IMR-90 (cell line): ENCODE data around the gene MRPL17. TPM values are rescaled to one million over a fixed set of nuclear protein-coding genes. Genes with fewer than 3 reads are reported as not detected.

ENCODE experiments used
- ATAC-seq: fragments of 200-7000 bp; cut with Tn5 transposase; 2 replicates; pipeline ENCODE4 v1.9.1; 2020; ENCODE audit warnings: low read depth, mild to moderate bottlenecking, moderate library complexity
- BruUV-seq: library from RNA; stranded (reverse); fragments of 400-500 nt; replicated peaks from 2 replicates; lab custom pipeline; 2021; lab: Mats Ljungman, UMichigan
- CTCF ChIA-PET: fragments of 300-600 bp; formaldehyde crosslinking; extraction: SDS; loops from one replicate; lab custom pipeline; 2021; ENCODE audit warnings: antibody characterized with exemption; lab: Yijun Ruan, JAX
- POLR2A ChIA-PET: fragments of 300-600 bp; sonication (Branson Sonifier 250); formaldehyde crosslinking; loops from one replicate; lab custom pipeline; 2022; ENCODE audit warnings: antibody characterized with exemption; ENCODE audit not compliant: unreplicated experiment; lab: Charles Lee
- DNase-seq: peaks from one replicate; pipeline ENCODE4 v3.0.0; 2013
- H2AFZ ChIP-seq: replicated peaks from 2 replicates; pipeline ENCODE3; 2013; ENCODE audit warnings: low read length, mild to moderate bottlenecking; ENCODE audit not compliant: poor library complexity
- H2AK5ac ChIP-seq: 2 replicates; pipeline ENCODE4 v1.6.1; 2013; ENCODE audit warnings: low read depth, low read length, inconsistent platforms
- H2AK9ac ChIP-seq: replicated peaks from 2 replicates; pipeline ENCODE3; 2013; ENCODE audit warnings: mild to moderate bottlenecking, low read depth, low read length, moderate library complexity; ENCODE audit not compliant: poor library complexity
- H2BK120ac ChIP-seq: 2 replicates; pipeline ENCODE4 v1.6.1; 2013; ENCODE audit warnings: low read depth, low read length, inconsistent platforms
- H2BK15ac ChIP-seq: 3 replicates; pipeline ENCODE4 v1.6.1; 2013; ENCODE audit warnings: low read depth, low read length, inconsistent platforms
- H2BK20ac ChIP-seq: 2 replicates; pipeline ENCODE4 v1.6.1; 2013; ENCODE audit warnings: low read depth, mild to moderate bottlenecking, inconsistent platforms, low read length, moderate library complexity
- H2BK5ac ChIP-seq: 2 replicates; pipeline ENCODE4 v1.6.1; 2013; ENCODE audit warnings: mild to moderate bottlenecking, low read depth, low read length, inconsistent platforms; ENCODE audit not compliant: poor library complexity, severe bottlenecking
- H3K14ac ChIP-seq: replicated peaks from 2 replicates; pipeline ENCODE4 v1.6.1; 2013; ENCODE audit warnings: low read depth, low read length, inconsistent platforms
- H3K18ac ChIP-seq: 2 replicates; pipeline ENCODE4 v1.6.1; 2013; ENCODE audit warnings: low read depth, low read length, control low read depth
- H3K23ac ChIP-seq: 2 replicates; pipeline ENCODE4 v1.6.1; 2013; ENCODE audit warnings: low read depth, low read length, inconsistent platforms
- H3K27ac ChIP-seq: 2 replicates; pipeline ENCODE4 v1.5.1; 2013; ENCODE audit warnings: mild to moderate bottlenecking, control low read depth, low read length; ENCODE audit not compliant: insufficient read depth
- H3K27me3 ChIP-seq: 2 replicates; pipeline ENCODE4 v1.6.1; 2013; ENCODE audit warnings: low read length; ENCODE audit not compliant: control insufficient read depth, insufficient read depth
- H3K36me3 ChIP-seq: 2 replicates; pipeline ENCODE4 v1.6.1; 2013; ENCODE audit warnings: low read length, mixed read lengths; ENCODE audit not compliant: control insufficient read depth, insufficient read depth
- H3K4ac ChIP-seq: 2 replicates; pipeline ENCODE4 v1.6.1; 2013; ENCODE audit warnings: low read depth, low read length, inconsistent platforms
- H3K4me1 ChIP-seq: 2 replicates; pipeline ENCODE4 v1.6.1; 2013; ENCODE audit warnings: low read length, mixed read lengths; ENCODE audit not compliant: control insufficient read depth, insufficient read depth
- H3K4me2 ChIP-seq: 2 replicates; pipeline ENCODE4 v1.6.1; 2013; ENCODE audit warnings: low read depth, mild to moderate bottlenecking, control low read depth, low read length, moderate library complexity
- H3K4me3 ChIP-seq: 2 replicates; pipeline ENCODE4 v1.5.1; 2013; ENCODE audit warnings: low read depth, mild to moderate bottlenecking, control low read depth, low read length, moderate library complexity; ENCODE audit not compliant: insufficient read depth
- H3K56ac ChIP-seq: 2 replicates; pipeline ENCODE4 v1.6.1; 2013; ENCODE audit warnings: low read length, inconsistent platforms; ENCODE audit not compliant: insufficient read depth; ENCODE audit errors: extremely low read depth
- H3K79me1 ChIP-seq, 2 experiments: 2 replicates each; pipeline ENCODE4 v1.6.1; 2013; ENCODE audit warnings: low read length in 2 of 2, inconsistent platforms in 1 of 2, low read depth in 1 of 2
- H3K9ac ChIP-seq: 2 replicates; pipeline ENCODE4 v1.6.1; 2013; ENCODE audit warnings: low read depth, low read length, control low read depth
- H3K9me1 ChIP-seq: 2 replicates; pipeline ENCODE4 v1.6.1; 2013; ENCODE audit warnings: low read length, inconsistent platforms; ENCODE audit not compliant: insufficient read depth
- H3K9me3 ChIP-seq: 2 replicates; pipeline ENCODE4 v1.6.1; 2013; ENCODE audit warnings: low read length; ENCODE audit not compliant: control insufficient read depth, insufficient read depth
- H4K20me1 ChIP-seq: 2 replicates; pipeline ENCODE4 v1.6.1; 2013; ENCODE audit warnings: low read length, inconsistent platforms; ENCODE audit not compliant: insufficient read depth
- H4K5ac ChIP-seq: 2 replicates; pipeline ENCODE4 v1.6.1; 2013; ENCODE audit warnings: mild to moderate bottlenecking, low read depth, low read length, control low read depth
- H4K8ac ChIP-seq, 2 experiments: 2 replicates each; pipeline ENCODE4 v1.6.1; 2013; ENCODE audit warnings: low read depth in 2 of 2, low read length in 2 of 2, control low read depth in 1 of 2, inconsistent platforms in 1 of 2
- H4K91ac ChIP-seq: 2 replicates; pipeline ENCODE4 v1.6.1; 2013; ENCODE audit warnings: low read depth, low read length, inconsistent platforms; ENCODE audit not compliant: insufficient read depth
- BHLHE40 ChIP-seq: fragments of 150-350 bp; IDR thresholded peaks from 2 replicates; pipeline ENCODE4 v1.6.1; 2016; ENCODE audit warnings: mild to moderate bottlenecking, low read depth, low read length
- CEBPB ChIP-seq: IDR thresholded peaks from 2 replicates; pipeline ENCODE4 v1.6.1; 2012; ENCODE audit warnings: low read depth, low read length, improper control_type of control experiment
- CHD1 ChIP-seq: IDR thresholded peaks from 2 replicates; pipeline ENCODE4 v1.6.1; 2012; ENCODE audit warnings: low read depth, low read length, improper control_type of control experiment
- MAFK ChIP-seq: IDR thresholded peaks from 2 replicates; pipeline ENCODE4 v1.6.1; 2012; ENCODE audit warnings: low read depth, low read length, improper control_type of control experiment
- MAZ ChIP-seq: IDR thresholded peaks from 2 replicates; pipeline ENCODE4 v1.6.1; 2012; ENCODE audit warnings: low read depth, mild to moderate bottlenecking, low read length, improper control_type of control experiment, moderate library complexity, borderline replicate concordance
- MXI1 ChIP-seq: IDR thresholded peaks from 2 replicates; pipeline ENCODE4 v1.6.1; 2012; ENCODE audit warnings: low read depth, mild to moderate bottlenecking, low read length, moderate library complexity, borderline replicate concordance
- NFE2L2 ChIP-seq: fragments of 150-350 bp; IDR thresholded peaks from 2 replicates; pipeline ENCODE4 v1.6.1; 2016; ENCODE audit warnings: low read depth, mild to moderate bottlenecking, low read length
- RAD21 ChIP-seq: IDR thresholded peaks from 2 replicates; pipeline ENCODE4 v1.6.1; 2012; ENCODE audit warnings: low read length, improper control_type of control experiment
- RFX5 ChIP-seq: IDR thresholded peaks from 2 replicates; pipeline ENCODE4 v1.8.0; 2012; ENCODE audit warnings: low read depth, mild to moderate bottlenecking, low read length, moderate library complexity
- SMC3 ChIP-seq: fragments of 150-350 bp; IDR thresholded peaks from 2 replicates; pipeline ENCODE4 v1.6.1; 2016; ENCODE audit warnings: low read depth, mild to moderate bottlenecking, antibody characterized with exemption, low read length, moderate library complexity
- WGBS, 2 experiments: methylation state at CpG; one replicate each; pipeline versions ENCODE4 v1.1.5 to v1.1.7; 2013; ENCODE audit warnings: missing lambda C conversion rate in 2 of 2; ENCODE audit not compliant: insufficient read length in 1 of 2; ENCODE audit errors: extremely low coverage in 2 of 2; 5-methylcytosine and 5-hydroxymethylcytosine counted together
- dilution Hi-C: fragments of 300-500 bp; cut with HindIII; formaldehyde crosslinking; loops from one replicate; pipeline ENCODE4 v1.14.3; 2018; ENCODE audit warnings: low sequenced_read_pairs; ENCODE audit not compliant: unreplicated experiment
- in situ Hi-C: fragments of 300-500 bp; cut with MboI; formaldehyde crosslinking; loops from 3 replicates; pipeline ENCODE4 v1.14.3; 2019; ENCODE audit warnings: low sequenced_read_pairs, inconsistent platforms, mixed read lengths
- intact Hi-C: fragments of 100-400 bp; cut with micrococcal nuclease; formaldehyde crosslinking; loops from 2 replicates; pipeline ENCODE4 v1.10.0; 2022
- polyA plus RNA-seq, 3 experiments: library from polyadenylated mRNA; depleted of rRNA; stranded (reverse); fragments of >200 nt; gene quantifications; 2 replicates each; pipeline ENCODE4 v1.2.3, GENCODE V29; 2012; ENCODE audit warnings: low replicate concordance in 1 of 3
- total RNA-seq: library from RNA; depleted of rRNA; stranded (reverse); fragments of >200 nt; gene quantifications from 2 replicates; pipeline ENCODE4 v1.2.3, GENCODE V29; 2012
- TF ChIP-seq, protein P1 (sequence below): fragments of 150-350 bp; IDR thresholded peaks from 2 replicates; pipeline ENCODE4 v1.6.1; 2016; ENCODE audit warnings: low read depth, mild to moderate bottlenecking, low read length, moderate library complexity, borderline replicate concordance
- TF ChIP-seq, protein P2 (sequence below): conservative IDR thresholded peaks from 2 replicates; pipeline ENCODE4 v1.5.1; 2012; ENCODE audit warnings: mild to moderate bottlenecking, low read depth, low read length, improper control_type of control experiment

The MRPL17 gene
- total and polyA plus RNA-seq, 2 of the 4 experiments (the other 2 are of a cell fraction), result 70.3 to 85.2 TPM

DNA sequence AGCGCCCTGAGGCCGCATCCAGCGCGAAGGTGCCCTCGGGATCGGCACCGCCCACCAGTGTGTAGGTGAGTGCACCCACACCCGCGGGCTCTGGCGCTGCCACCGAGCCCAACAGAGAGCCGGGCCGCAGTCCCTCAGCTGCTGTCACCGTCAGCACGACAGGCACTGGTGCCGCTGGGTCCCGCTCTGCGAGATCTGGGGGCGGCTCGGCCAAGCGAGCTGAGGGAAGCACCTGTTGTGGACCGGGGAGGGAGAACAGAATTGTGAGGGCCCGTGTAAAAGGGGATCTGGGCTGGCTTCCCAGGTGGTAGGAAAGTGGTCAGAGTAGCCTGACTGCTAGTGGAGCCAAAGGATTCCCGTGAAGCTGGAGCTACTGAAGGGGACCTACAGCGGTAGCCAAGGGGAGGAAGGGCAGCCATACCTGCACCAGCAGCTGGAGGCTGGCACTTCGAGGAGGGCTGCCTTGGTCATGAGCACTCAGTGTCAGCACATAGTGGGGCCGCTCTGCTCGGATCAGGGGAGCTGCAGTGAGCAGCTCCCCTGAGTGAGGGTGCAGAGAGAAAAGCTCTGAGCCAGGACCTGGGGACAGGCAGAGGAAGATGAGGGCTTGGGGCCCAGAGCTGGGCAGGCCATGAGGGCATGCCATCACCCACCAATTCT lies 52.4 kb downstream of the MRPL17 start:
- ATAC-seq (no peak), DNase-seq (no peak)
- Histone ChIP-seq H4K5ac (no peak overlapping the region), H3K9me3 (no peaks in the 10 kb centered on the region), H3K79me1 (no peaks in the 10 kb centered on the region), H2BK15ac (no peak overlapping the region), H3K23ac (no peak overlapping the region), H3K4me1 (peaks cover 6% of the 10 kb centered on the region), H3K4ac (no peak overlapping the region), H3K18ac (no peak overlapping the region), H3K4me3 (no peak overlapping the region), H2AK9ac (no peak overlapping the region), H4K91ac (no peak overlapping the region), H3K36me3 (peaks cover 62% of the 10 kb centered on the region), H2BK120ac (no peak overlapping the region), H4K8ac (no peak overlapping the region), H2BK5ac (no peak overlapping the region), H3K27me3 (no peaks in the 10 kb centered on the region), H2AFZ (no peak overlapping the region), H3K9me1 (no peaks in the 10 kb centered on the region), H3K56ac (no peak overlapping the region), H3K14ac (no peak overlapping the region), H3K27ac (no peak overlapping the region), H3K9ac (no peak overlapping the region), H2AK5ac (no peak overlapping the region), H3K4me2 (no peak overlapping the region), H4K20me1 (peaks cover 4% of the 10 kb centered on the region; the same call in 1 of the 2 replicates), H2BK20ac (no peak overlapping the region)
- POLR2A ChIA-PET, result no interaction called here
- BruUV-seq, result no TSS peak
- WGBS, 2 experiments, result 89% methylated on average over 18 of the region's 28 CpGs; no CpG with 5 or more reads in 1 of the 2 experiments
- in situ Hi-C loops (no loop called here), intact Hi-C loops (no loop called here), dilution Hi-C loops (no loop called here)
- TF ChIP-seq CHD1, result no peak
- TF ChIP-seq MXI1, result no peak
- no peak for TF ChIP-seq CEBPB
- TF ChIP-seq RAD21, result no peak
- no peak for TF ChIP-seq RFX5
- TF ChIP-seq BHLHE40, result no peak
- TF ChIP-seq MAFK, result no peak
- TF ChIP-seq NFE2L2, result no peak
- TF ChIP-seq, protein P1, sequence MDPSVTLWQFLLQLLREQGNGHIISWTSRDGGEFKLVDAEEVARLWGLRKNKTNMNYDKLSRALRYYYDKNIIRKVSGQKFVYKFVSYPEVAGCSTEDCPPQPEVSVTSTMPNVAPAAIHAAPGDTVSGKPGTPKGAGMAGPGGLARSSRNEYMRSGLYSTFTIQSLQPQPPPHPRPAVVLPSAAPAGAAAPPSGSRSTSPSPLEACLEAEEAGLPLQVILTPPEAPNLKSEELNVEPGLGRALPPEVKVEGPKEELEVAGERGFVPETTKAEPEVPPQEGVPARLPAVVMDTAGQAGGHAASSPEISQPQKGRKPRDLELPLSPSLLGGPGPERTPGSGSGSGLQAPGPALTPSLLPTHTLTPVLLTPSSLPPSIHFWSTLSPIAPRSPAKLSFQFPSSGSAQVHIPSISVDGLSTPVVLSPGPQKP, result no peak
- TF ChIP-seq, protein P2, sequence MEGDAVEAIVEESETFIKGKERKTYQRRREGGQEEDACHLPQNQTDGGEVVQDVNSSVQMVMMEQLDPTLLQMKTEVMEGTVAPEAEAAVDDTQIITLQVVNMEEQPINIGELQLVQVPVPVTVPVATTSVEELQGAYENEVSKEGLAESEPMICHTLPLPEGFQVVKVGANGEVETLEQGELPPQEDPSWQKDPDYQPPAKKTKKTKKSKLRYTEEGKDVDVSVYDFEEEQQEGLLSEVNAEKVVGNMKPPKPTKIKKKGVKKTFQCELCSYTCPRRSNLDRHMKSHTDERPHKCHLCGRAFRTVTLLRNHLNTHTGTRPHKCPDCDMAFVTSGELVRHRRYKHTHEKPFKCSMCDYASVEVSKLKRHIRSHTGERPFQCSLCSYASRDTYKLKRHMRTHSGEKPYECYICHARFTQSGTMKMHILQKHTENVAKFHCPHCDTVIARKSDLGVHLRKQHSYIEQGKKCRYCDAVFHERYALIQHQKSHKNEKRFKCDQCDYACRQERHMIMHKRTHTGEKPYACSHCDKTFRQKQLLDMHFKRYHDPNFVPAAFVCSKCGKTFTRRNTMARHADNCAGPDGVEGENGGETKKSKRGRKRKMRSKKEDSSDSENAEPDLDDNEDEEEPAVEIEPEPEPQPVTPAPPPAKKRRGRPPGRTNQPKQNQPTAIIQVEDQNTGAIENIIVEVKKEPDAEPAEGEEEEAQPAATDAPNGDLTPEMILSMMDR, result no peak
- no peak for TF ChIP-seq SMC3
- no peak for TF ChIP-seq MAZ
- CTCF ChIA-PET, result interaction anchor here (0.9 kb wide), 1 partner anchor 10 kb away, joined by 3 read pairs; no protein-coding TSS in a partner anchor
